ENCODE results near the gene GLI3.

Gene GLI3

GRCh38 chr7:41978858-41979257 is 258.2 kb downstream of the GLI3 start:
- no peak overlapping the region for H3K9ac ChIP-seq (ENCODE audit: low read depth, low read length)
- no peaks in the 10 kb centered on the region for H3K36me3 ChIP-seq (ENCODE audit: insufficient read depth, low read length)
- no peak overlapping the region for H3K4me3 ChIP-seq (ENCODE audit: low read length)
- no peak overlapping the region for H3K4me2 ChIP-seq (ENCODE audit: low read length)
- no peaks in the 10 kb centered on the region for H3K9me3 ChIP-seq (replicated peaks; ENCODE audit: low read length)
- no peaks in the 10 kb centered on the region for H3K27me3 ChIP-seq (ENCODE audit: control insufficient read depth, insufficient read depth, low read length)
- H3K4me1 ChIP-seq (ENCODE audit: control insufficient read depth, insufficient read depth, low read length): peaks cover 13% of the 10 kb centered on the region

- no peak overlapping the region for H3K4me2 ChIP-seq (ENCODE audit: low read length)
- H3K4me3 ChIP-seq (ENCODE audit: low read length): no peak overlapping the region
- no peaks in the 10 kb centered on the region for H3K9me3 ChIP-seq (replicated peaks; ENCODE audit: low read length)
- H3K27me3 ChIP-seq (ENCODE audit: control insufficient read depth, insufficient read depth, low read length): no peaks in the 10 kb centered on the region
- H3K9ac ChIP-seq (ENCODE audit: low read depth, low read length): no peak overlapping the region
- H3K4me1 ChIP-seq (ENCODE audit: control insufficient read depth, insufficient read depth, low read length): peaks cover 13% of the 10 kb centered on the region
- no peaks in the 10 kb centered on the region for H3K36me3 ChIP-seq (ENCODE audit: insufficient read depth, low read length)
Measured at GRCh38 chr7:41977661-41978060, 259.3 kb downstream of the GLI3 start.

- Histone ChIP-seq H3K9ac (ENCODE audit: low read depth, low read length) (no peak overlapping the region), H3K4me3 (ENCODE audit: low read length) (no peak overlapping the region), H3K4me2 (ENCODE audit: low read length) (no peak overlapping the region), H3K4me1 (ENCODE audit: control insufficient read depth, insufficient read depth, low read length) (peaks cover 13% of the 10 kb centered on the region), H3K36me3 (ENCODE audit: insufficient read depth, low read length) (no peaks in the 10 kb centered on the region), H3K27me3 (ENCODE audit: control insufficient read depth, insufficient read depth, low read length) (no peaks in the 10 kb centered on the region), H3K9me3 (replicated peaks; ENCODE audit: low read length) (no peaks in the 10 kb centered on the region)
Measured at GRCh38 chr7:41977151-41977651, 259.8 kb downstream of the GLI3 start.

GRCh38 chr7:41976411-41976810 is 260.6 kb downstream of the GLI3 start:
- peaks cover 13% of the 10 kb centered on the region for H3K4me1 ChIP-seq (ENCODE audit: control insufficient read depth, insufficient read depth, low read length)
- H3K4me3 ChIP-seq (ENCODE audit: low read length): no peak overlapping the region
- no peak overlapping the region for H3K9ac ChIP-seq (ENCODE audit: low read depth, low read length)
- no peaks in the 10 kb centered on the region for H3K9me3 ChIP-seq (replicated peaks; ENCODE audit: low read length)
- H3K27me3 ChIP-seq (ENCODE audit: control insufficient read depth, insufficient read depth, low read length): no peaks in the 10 kb centered on the region
- no peak overlapping the region for H3K4me2 ChIP-seq (ENCODE audit: low read length)
- H3K36me3 ChIP-seq (ENCODE audit: insufficient read depth, low read length): peaks cover 4% of the 10 kb centered on the region

- H3K27me3 ChIP-seq (ENCODE audit: control insufficient read depth, insufficient read depth, low read length): no peaks in the 10 kb centered on the region
- peaks cover 16% of the 10 kb centered on the region for H3K4me1 ChIP-seq (ENCODE audit: control insufficient read depth, insufficient read depth, low read length)
- no peak overlapping the region for H3K4me3 ChIP-seq (ENCODE audit: low read length)
- H3K9ac ChIP-seq (ENCODE audit: low read depth, low read length): no peak overlapping the region
- no peaks in the 10 kb centered on the region for H3K9me3 ChIP-seq (replicated peaks; ENCODE audit: low read length)
- H3K36me3 ChIP-seq (ENCODE audit: insufficient read depth, low read length): peaks cover 4% of the 10 kb centered on the region
- no peak overlapping the region for H3K4me2 ChIP-seq (ENCODE audit: low read length)
Measured at GRCh38 chr7:41975849-41976248, 261.2 kb downstream of the GLI3 start.

GRCh38 chr7:41974870-41975557 is 262.0 kb downstream of the GLI3 start:
- Histone ChIP-seq H3K4me1 (ENCODE audit: control insufficient read depth, insufficient read depth, low read length) (peaks cover 18% of the 10 kb centered on the region), H3K36me3 (ENCODE audit: insufficient read depth, low read length) (peaks cover 4% of the 10 kb centered on the region), H3K4me2 (ENCODE audit: low read length) (no peak overlapping the region), H3K4me3 (ENCODE audit: low read length) (no peak overlapping the region), H3K27me3 (ENCODE audit: control insufficient read depth, insufficient read depth, low read length) (no peaks in the 10 kb centered on the region), H3K9me3 (replicated peaks; ENCODE audit: low read length) (no peaks in the 10 kb centered on the region), H3K9ac (ENCODE audit: low read depth, low read length) (no peak overlapping the region)

GRCh38 chr7:41973202-41973730 is 263.7 kb downstream of the GLI3 start:
- no peak overlapping the region for H3K9ac ChIP-seq (ENCODE audit: low read depth, low read length)
- no peaks in the 10 kb centered on the region for H3K9me3 ChIP-seq (replicated peaks; ENCODE audit: low read length)
- H3K27me3 ChIP-seq (ENCODE audit: control insufficient read depth, insufficient read depth, low read length): no peaks in the 10 kb centered on the region
- H3K4me1 ChIP-seq (ENCODE audit: control insufficient read depth, insufficient read depth, low read length): peaks cover 18% of the 10 kb centered on the region
- no peak overlapping the region for H3K4me2 ChIP-seq (ENCODE audit: low read length)
- peaks cover 4% of the 10 kb centered on the region for H3K36me3 ChIP-seq (ENCODE audit: insufficient read depth, low read length)
- no peak overlapping the region for H3K4me3 ChIP-seq (ENCODE audit: low read length)

GRCh38 chr7:41972776-41973175 is 264.2 kb downstream of the GLI3 start:
- peaks cover 18% of the 10 kb centered on the region for H3K4me1 ChIP-seq (ENCODE audit: control insufficient read depth, insufficient read depth, low read length)
- no peak overlapping the region for H3K4me3 ChIP-seq (ENCODE audit: low read length)
- no peak overlapping the region for H3K4me2 ChIP-seq (ENCODE audit: low read length)
- H3K9me3 ChIP-seq (replicated peaks; ENCODE audit: low read length): no peaks in the 10 kb centered on the region
- H3K27me3 ChIP-seq (ENCODE audit: control insufficient read depth, insufficient read depth, low read length): no peaks in the 10 kb centered on the region
- H3K36me3 ChIP-seq (ENCODE audit: insufficient read depth, low read length): peaks cover 4% of the 10 kb centered on the region
- no peak overlapping the region for H3K9ac ChIP-seq (ENCODE audit: low read depth, low read length)

- Histone ChIP-seq H3K4me1 (ENCODE audit: control insufficient read depth, insufficient read depth, low read length) (peaks cover 23% of the 10 kb centered on the region), H3K9me3 (replicated peaks; ENCODE audit: low read length) (no peaks in the 10 kb centered on the region), H3K36me3 (ENCODE audit: insufficient read depth, low read length) (peaks cover 4% of the 10 kb centered on the region), H3K9ac (ENCODE audit: low read depth, low read length) (no peak overlapping the region), H3K27me3 (ENCODE audit: control insufficient read depth, insufficient read depth, low read length) (no peaks in the 10 kb centered on the region), H3K4me2 (ENCODE audit: low read length) (no peak overlapping the region), H3K4me3 (ENCODE audit: low read length) (no peak overlapping the region)
Measured at GRCh38 chr7:41972270-41972669, 264.7 kb downstream of the GLI3 start.

GRCh38 chr7:41971640-41972187 is 265.3 kb downstream of the GLI3 start:
- Histone ChIP-seq H3K4me3 (ENCODE audit: low read length) (no peak overlapping the region), H3K9ac (ENCODE audit: low read depth, low read length) (no peak overlapping the region), H3K4me1 (ENCODE audit: control insufficient read depth, insufficient read depth, low read length) (peaks cover 25% of the 10 kb centered on the region), H3K4me2 (ENCODE audit: low read length) (no peak overlapping the region), H3K9me3 (replicated peaks; ENCODE audit: low read length) (no peaks in the 10 kb centered on the region), H3K27me3 (ENCODE audit: control insufficient read depth, insufficient read depth, low read length) (no peaks in the 10 kb centered on the region), H3K36me3 (ENCODE audit: insufficient read depth, low read length) (peaks cover 4% of the 10 kb centered on the region)

GRCh38 chr7:41970941-41971340 is 266.1 kb downstream of the GLI3 start:
- no peak overlapping the region for H3K9ac ChIP-seq (ENCODE audit: low read depth, low read length)

More at GRCh38 chr7:41970941-41971340, 266.1 kb downstream of the GLI3 start:
- Histone ChIP-seq H3K36me3 (ENCODE audit: insufficient read depth, low read length) (peaks cover 4% of the 10 kb centered on the region), H3K4me1 (ENCODE audit: control insufficient read depth, insufficient read depth, low read length) (peaks cover 21% of the 10 kb centered on the region), H3K4me2 (ENCODE audit: low read length) (no peak overlapping the region), H3K4me3 (ENCODE audit: low read length) (no peak overlapping the region), H3K27me3 (ENCODE audit: control insufficient read depth, insufficient read depth, low read length) (no peaks in the 10 kb centered on the region), H3K9me3 (replicated peaks; ENCODE audit: low read length) (no peaks in the 10 kb centered on the region)
